Activated T-helper 2 cell treated with anti-CD3 and anti-CD28 coated beads, Interferon-gamma antibody, Interleukin-2, Interleukin-4, amounts not matched to agents 10 μg/mL and 5 μg/mL and 100 μg/mL, durations not matched to agents 14 hours and 24 hours and 36 hours (primary cell): Measurements from ENCODE around the gene UMAD1. TPM values are rescaled to one million over a fixed set of nuclear protein-coding genes. Genes with fewer than 3 reads are reported as not detected.

Source experiments
- DNase-seq: peaks from one replicate; pipeline ENCODE4 v3.0.0; 2021; ENCODE audit warnings: low spot score
- H3K27ac Mint-ChIP-seq: one replicate; pipeline ENCODE4 v1.8.0; 2021; ENCODE audit warnings: mixed read lengths
- H3K27me3 Mint-ChIP-seq: one replicate; pipeline ENCODE4 v1.8.0; 2021; ENCODE audit warnings: low read depth, mixed read lengths
- H3K36me3 Mint-ChIP-seq: one replicate; pipeline ENCODE4 v1.8.0; 2021; ENCODE audit warnings: low read depth, mixed read lengths
- H3K4me1 Mint-ChIP-seq: one replicate; pipeline ENCODE4 v1.8.0; 2021; ENCODE audit warnings: low read depth, mixed read lengths
- H3K4me3 Mint-ChIP-seq: one replicate; pipeline ENCODE4 v1.8.0; 2021; ENCODE audit warnings: low read depth, mild to moderate bottlenecking, moderate library complexity, mixed read lengths
- H3K9me3 Mint-ChIP-seq: one replicate; pipeline ENCODE4 v1.8.0; 2021; ENCODE audit warnings: mixed read lengths
- intact Hi-C: fragments of 100-400 bp; cut with micrococcal nuclease; formaldehyde crosslinking; loops from one replicate; pipeline ENCODE4 v1.15.1; 2023
- total RNA-seq: library from RNA; stranded (reverse); gene quantifications from 2 replicates; pipeline ENCODE4 v1.2.3, GENCODE V29; 2022

Gene UMAD1
- total RNA-seq, 1 donor from 2014 or later = 16.0 TPM

- H3K27ac Mint-ChIP-seq = peak within 1 kb of the TSS; percentile 47
- H3K27me3 Mint-ChIP-seq = no peaks in the 10 kb centered on the region
- H3K36me3 Mint-ChIP-seq = peaks cover 11% of the 10 kb centered on the region
- no peaks in the 10 kb centered on the region for H3K9me3 Mint-ChIP-seq
- DNase-seq = no peak
- H3K4me3 Mint-ChIP-seq = no peak within 1 kb of the TSS
- peaks cover 24% of the 10 kb centered on the region for H3K4me1 Mint-ChIP-seq
- intact Hi-C loops = loop anchor here (2.0 to 5.0 kb wide), 4 partner anchors 34 to 249 kb away; partner anchors contain the start of gene GLCCI1
Observed at GRCh38 chr7:7718492-7718891, 77.9 kb downstream of the UMAD1 start, which contains the start of gene RPA3. TSS of gene RPA3 (minus strand) at chr7:7718607. CDS start at chr7:7640418, 78,189 bp downstream.

DNA sequence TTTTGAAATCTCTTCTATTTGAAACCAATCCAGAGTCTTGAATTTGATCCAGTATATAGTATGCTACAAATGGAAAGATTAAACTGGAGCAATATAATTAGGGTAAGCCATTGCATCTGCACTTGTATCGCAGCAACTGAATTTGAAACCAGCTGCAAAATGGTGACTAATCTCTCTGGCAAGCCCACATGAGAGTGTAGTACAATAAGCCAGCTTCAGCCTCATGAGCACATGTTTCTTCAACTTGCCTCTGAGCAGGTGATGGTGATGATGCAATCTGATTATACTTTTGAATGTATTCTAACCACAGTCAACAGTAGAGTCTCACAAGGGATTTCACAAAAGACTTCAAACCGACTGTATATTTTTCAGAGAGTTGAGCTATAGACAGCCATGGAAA is 78.7 kb downstream of the UMAD1 start:
- Mint-ChIP-seq H3K36me3 (peaks cover 11% of the 10 kb centered on the region), H3K27ac (peak overlapping the region; percentile 47), H3K9me3 (no peaks in the 10 kb centered on the region), H3K4me3 (no peak overlapping the region), H3K4me1 (peaks cover 23% of the 10 kb centered on the region), H3K27me3 (no peaks in the 10 kb centered on the region)
- DNase-seq = peak; percentile 45
- intact Hi-C loops = loop anchor here (1.0 to 5.0 kb wide), 6 partner anchors 34 to 457 kb away; partner anchors contain the start of genes GLCCI1 and UMAD1

DNA sequence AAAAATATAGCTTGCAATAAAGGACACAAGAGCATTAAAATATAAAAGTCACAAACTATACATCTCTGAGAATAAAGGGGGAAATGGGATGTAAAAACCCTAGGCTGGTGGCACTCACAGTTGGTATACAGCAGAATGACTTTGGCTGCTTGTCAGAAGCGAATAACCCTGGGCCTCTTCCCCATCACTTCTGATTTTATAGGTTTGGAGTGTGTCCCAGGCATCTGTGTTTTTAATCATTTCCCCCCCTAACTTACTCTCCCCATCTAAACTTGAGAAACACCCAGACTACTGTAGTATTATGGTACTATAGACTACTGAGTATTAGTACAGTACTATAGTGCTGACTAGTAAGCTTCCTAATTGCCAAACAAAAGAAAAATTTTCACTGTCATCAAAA is 79.6 kb downstream of the UMAD1 start:
- H3K9me3 Mint-ChIP-seq = no peaks in the 10 kb centered on the region
- H3K4me1 Mint-ChIP-seq = peaks cover 23% of the 10 kb centered on the region
- intact Hi-C loops = no loop called here
- no peak overlapping the region for H3K27ac Mint-ChIP-seq
- H3K4me3 Mint-ChIP-seq = no peak overlapping the region
- DNase-seq = no peak
- H3K27me3 Mint-ChIP-seq = no peaks in the 10 kb centered on the region
- H3K36me3 Mint-ChIP-seq = peaks cover 11% of the 10 kb centered on the region

GRCh38 chr7:7720750-7721621 is 80.4 kb downstream of the UMAD1 start:
- H3K36me3 Mint-ChIP-seq = peaks cover 11% of the 10 kb centered on the region
- no peaks in the 10 kb centered on the region for H3K9me3 Mint-ChIP-seq
- H3K4me3 Mint-ChIP-seq = no peak overlapping the region
- no peak overlapping the region for H3K27ac Mint-ChIP-seq
- no peak for DNase-seq
- peaks cover 23% of the 10 kb centered on the region for H3K4me1 Mint-ChIP-seq
- H3K27me3 Mint-ChIP-seq = no peaks in the 10 kb centered on the region
- intact Hi-C loops = no loop called here

- intact Hi-C loops = no loop called here
- Mint-ChIP-seq H3K4me1 (no peaks in the 10 kb centered on the region), H3K9me3 (no peaks in the 10 kb centered on the region), H3K27me3 (no peaks in the 10 kb centered on the region), H3K36me3 (no peaks in the 10 kb centered on the region), H3K4me3 (no peak overlapping the region), H3K27ac (no peak overlapping the region)
- no peak for DNase-seq
Observed at GRCh38 chr7:7731732-7732131, 91.2 kb downstream of the UMAD1 start.

DNA sequence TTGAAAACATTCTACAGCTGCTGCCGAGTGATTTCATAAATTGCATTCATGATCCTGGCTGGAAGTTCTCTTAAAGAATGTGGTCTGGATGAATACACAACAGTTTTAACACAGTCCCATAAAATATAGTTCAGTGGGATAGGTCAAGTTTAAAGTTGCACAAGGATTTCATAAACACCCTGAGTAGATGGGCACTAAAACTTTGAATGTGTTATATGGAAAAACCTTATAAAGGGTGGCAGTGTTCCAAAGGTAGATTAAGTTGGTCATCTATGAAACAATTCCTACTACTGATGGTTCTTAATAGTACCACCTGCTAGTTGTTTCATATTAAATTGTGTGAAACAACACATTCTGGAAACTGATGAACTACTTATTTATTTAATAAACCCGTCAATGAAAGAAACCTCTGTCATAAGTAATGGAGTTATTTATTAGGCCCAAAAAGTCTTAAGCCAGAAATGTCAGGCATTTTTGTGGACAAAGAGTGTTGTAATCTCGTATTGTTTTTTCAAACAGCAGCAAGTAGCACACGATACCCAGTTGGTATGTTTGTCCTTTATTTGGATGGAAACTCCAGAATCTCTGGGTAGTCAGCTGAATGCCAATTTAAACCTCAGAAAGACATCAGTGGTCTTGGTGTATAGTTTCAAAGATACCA is 92.2 kb downstream of the UMAD1 start:
- Mint-ChIP-seq H3K27me3 (no peaks in the 10 kb centered on the region), H3K9me3 (no peaks in the 10 kb centered on the region), H3K4me3 (no peak overlapping the region), H3K36me3 (no peaks in the 10 kb centered on the region), H3K4me1 (no peaks in the 10 kb centered on the region), H3K27ac (no peak overlapping the region)
- no peak for DNase-seq
- intact Hi-C loops = no loop called here

DNA sequence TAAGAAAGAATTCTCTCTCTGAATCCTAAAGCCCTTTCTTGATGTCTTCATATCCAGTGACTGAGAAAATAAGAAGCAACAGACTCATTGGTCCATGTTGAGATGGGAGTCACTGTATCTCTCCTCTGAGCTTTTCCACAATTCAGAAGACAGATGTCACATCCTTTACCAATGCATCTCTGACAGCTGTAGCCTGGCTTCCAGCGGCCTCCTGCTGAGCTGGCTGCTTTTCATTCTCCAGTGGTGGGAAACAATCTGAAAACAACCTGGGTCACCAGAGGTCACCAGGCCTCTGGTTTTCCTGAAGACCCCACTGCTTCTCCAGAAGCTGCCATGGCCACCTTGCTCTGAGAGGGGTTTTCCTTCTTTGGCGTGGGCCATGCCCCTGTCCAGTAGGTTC is 96.1 kb downstream of the UMAD1 start:
- Mint-ChIP-seq H3K9me3 (no peaks in the 10 kb centered on the region), H3K27ac (no peak overlapping the region), H3K27me3 (no peaks in the 10 kb centered on the region), H3K4me1 (peaks cover 9% of the 10 kb centered on the region), H3K36me3 (peaks cover 3% of the 10 kb centered on the region), H3K4me3 (no peak overlapping the region)
- no peak for DNase-seq
- intact Hi-C loops = no loop called here

DNA sequence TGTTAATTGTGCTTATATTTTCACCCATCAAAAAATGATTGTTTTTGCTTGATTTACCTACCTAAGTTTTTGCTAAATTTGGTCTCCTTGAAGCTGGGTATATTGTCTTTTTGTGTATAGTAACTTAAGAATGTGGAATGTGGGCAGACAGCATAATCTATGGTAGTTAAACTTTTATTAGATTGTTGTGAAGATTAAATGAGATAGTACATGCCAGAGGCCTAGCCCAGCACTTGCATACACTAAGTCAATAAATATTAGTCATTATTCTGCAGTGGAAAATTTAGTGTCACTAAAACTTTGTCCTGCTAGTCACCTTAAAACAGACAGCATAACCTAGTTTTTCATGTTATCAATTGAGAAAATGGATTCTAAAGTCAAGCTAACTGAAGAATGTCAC is 97.1 kb downstream of the UMAD1 start:
- Mint-ChIP-seq H3K4me1 (peaks cover 9% of the 10 kb centered on the region), H3K36me3 (peaks cover 3% of the 10 kb centered on the region), H3K9me3 (no peaks in the 10 kb centered on the region), H3K27ac (no peak overlapping the region), H3K4me3 (no peak overlapping the region), H3K27me3 (no peaks in the 10 kb centered on the region)
- no peak for DNase-seq
- intact Hi-C loops = no loop called here

DNA sequence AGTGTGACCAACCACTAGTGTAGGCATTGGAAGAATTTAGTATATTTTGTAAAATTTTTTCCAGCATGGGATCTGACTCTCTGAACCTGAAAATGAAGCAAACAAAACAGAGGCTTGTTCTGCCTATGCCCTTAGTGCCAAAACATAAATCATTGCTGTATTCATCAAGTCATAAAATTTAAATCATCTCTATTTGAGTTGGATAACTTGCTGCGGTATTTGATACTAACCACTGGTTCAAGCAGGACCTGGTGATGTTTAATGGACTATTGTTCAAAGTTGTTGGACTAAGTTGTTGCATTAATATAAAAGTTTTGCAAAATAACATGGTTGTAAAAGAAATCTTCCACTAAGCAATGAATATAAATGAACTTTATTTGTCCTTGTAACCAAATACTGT is 97.6 kb downstream of the UMAD1 start:
- Mint-ChIP-seq H3K9me3 (no peaks in the 10 kb centered on the region), H3K27me3 (no peaks in the 10 kb centered on the region), H3K4me3 (no peak overlapping the region), H3K4me1 (peaks cover 9% of the 10 kb centered on the region), H3K27ac (no peak overlapping the region), H3K36me3 (peaks cover 3% of the 10 kb centered on the region)
- DNase-seq = no peak
- intact Hi-C loops = no loop called here

GRCh38 chr7:7738622-7739021 is 98.1 kb downstream of the UMAD1 start:
- peaks cover 3% of the 10 kb centered on the region for H3K36me3 Mint-ChIP-seq
- H3K27ac Mint-ChIP-seq = no peak overlapping the region
- no peaks in the 10 kb centered on the region for H3K9me3 Mint-ChIP-seq
- H3K4me1 Mint-ChIP-seq = peaks cover 9% of the 10 kb centered on the region
- no peak for DNase-seq
- intact Hi-C loops = no loop called here
- no peak overlapping the region for H3K4me3 Mint-ChIP-seq
- H3K27me3 Mint-ChIP-seq = no peaks in the 10 kb centered on the region

GRCh38 chr7:7739204-7740036 is 98.9 kb downstream of the UMAD1 start:
- peaks cover 3% of the 10 kb centered on the region for H3K36me3 Mint-ChIP-seq
- intact Hi-C loops = no loop called here

GRCh38 chr7:7740037-7740355 is 99.4 kb downstream of the UMAD1 start:
- Mint-ChIP-seq H3K36me3 (peaks cover 3% of the 10 kb centered on the region), H3K27me3 (no peaks in the 10 kb centered on the region), H3K4me1 (peaks cover 9% of the 10 kb centered on the region), H3K4me3 (no peak overlapping the region), H3K27ac (no peak overlapping the region), H3K9me3 (no peaks in the 10 kb centered on the region)
- intact Hi-C loops = no loop called here
- DNase-seq = no peak

More at GRCh38 chr7:7739204-7740036, 98.9 kb downstream of the UMAD1 start:
- no peak for DNase-seq
- Mint-ChIP-seq H3K4me3 (no peak overlapping the region), H3K9me3 (no peaks in the 10 kb centered on the region), H3K4me1 (peaks cover 9% of the 10 kb centered on the region), H3K27ac (no peak overlapping the region), H3K27me3 (no peaks in the 10 kb centered on the region)
